ENCODE results near the gene BCAS3. TPM values are rescaled to one million over a fixed set of nuclear protein-coding genes. Genes with fewer than 3 reads are reported as not detected.

Gene BCAS3
- polyA plus RNA-seq, 4 donors: 17.7 to 31.6 (median 28.4) TPM

- no peak for DNase-seq (ENCODE audit: low read depth in 4 of 4, low spot score in 3 of 4)
Measured at GRCh38 chr17:61097781-61098180, 420.1 kb downstream of the BCAS3 start.

DNA sequence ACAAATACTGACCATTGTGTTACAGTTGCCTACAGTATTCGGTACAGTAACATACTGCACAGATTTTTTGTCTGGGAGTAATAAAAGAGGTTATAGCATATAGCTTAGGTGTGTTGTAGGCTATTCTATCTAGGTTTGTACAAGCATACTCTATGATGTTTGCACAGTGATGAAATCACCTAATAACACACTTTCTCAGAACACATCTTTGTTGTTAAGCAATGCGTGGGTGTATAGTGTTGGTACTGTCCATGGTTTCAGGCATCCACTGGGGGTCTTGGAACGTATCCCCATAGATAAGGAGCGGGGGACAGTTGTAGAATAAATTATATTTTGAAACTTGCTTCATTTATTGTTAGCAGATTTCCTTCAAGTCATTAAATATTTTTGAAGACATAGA lies 428.7 kb downstream of the BCAS3 start:
- no peak for DNase-seq (ENCODE audit: low read depth in 4 of 4, low spot score in 3 of 4)

DNA sequence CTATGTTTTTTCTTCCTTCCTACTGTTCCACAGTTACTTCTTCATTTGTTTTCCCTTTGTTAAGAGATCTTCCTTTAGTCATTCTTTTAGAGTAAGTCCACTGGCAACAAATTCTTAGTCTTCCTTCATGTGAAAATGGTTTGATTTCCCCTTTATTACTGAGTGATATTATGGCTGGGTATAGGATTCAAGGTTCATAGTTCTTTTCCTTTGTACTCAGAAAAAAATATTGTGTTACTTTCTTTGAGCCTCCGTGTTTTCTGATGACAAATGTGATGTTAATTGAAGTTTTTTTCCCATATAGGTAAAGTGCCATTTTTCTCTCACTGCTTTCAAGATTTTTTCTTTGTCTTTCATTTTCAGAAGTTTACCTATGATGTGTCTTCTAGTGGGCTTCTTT lies 438.9 kb downstream of the BCAS3 start:
- DNase-seq (ENCODE audit: low read depth in 4 of 4, low spot score in 3 of 4): no peak

DNA sequence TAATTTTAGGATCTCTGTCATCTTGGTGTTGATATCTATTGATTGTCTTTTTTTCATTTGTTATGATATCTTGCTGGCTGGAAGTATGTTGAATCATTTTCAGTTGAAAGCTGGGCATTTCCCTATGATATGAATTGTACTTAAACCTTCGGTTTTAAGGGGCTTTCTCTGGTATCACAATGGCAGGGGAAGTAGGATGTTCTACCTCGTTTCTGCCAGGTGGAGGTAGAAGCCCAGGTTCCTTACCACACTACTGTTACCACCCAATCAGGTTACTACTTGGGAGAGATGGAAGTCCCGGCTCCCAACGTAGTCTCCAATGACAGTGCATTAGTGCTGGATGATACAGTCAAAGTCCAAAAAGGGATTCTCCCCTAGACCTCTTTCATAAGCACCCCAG lies 440.3 kb downstream of the BCAS3 start:
- DNase-seq (ENCODE audit: low read depth in 4 of 4, low spot score in 3 of 4): no peak

- DNase-seq (ENCODE audit: low read depth in 4 of 4, low spot score in 3 of 4): no peak
Measured at GRCh38 chr17:61118871-61119270, 441.2 kb downstream of the BCAS3 start.

- no peak for DNase-seq (ENCODE audit: low read depth in 4 of 4, low spot score in 3 of 4)
Measured at GRCh38 chr17:61122326-61122913, 444.8 kb downstream of the BCAS3 start.

DNA sequence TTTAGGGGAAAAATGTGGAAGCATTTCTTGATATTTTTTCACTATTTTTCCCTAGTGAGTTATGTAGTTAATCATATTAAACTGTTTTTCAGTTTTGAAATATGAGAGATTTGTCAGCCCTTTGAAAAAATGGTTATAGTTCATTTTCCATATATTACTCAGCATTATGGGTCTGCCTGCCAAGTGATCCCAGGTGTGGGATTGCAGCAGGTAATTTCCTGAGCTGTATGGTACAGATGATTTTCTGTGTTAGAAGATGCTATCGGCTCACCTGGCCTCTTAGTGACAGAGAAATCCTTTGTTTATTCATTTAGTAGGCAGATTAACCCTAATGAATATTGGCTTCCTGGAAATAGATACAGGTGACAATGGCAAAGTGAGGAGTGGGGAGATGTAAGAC lies 446.9 kb downstream of the BCAS3 start:
- no peak for DNase-seq (ENCODE audit: low read depth in 4 of 4, low spot score in 3 of 4)

DNA sequence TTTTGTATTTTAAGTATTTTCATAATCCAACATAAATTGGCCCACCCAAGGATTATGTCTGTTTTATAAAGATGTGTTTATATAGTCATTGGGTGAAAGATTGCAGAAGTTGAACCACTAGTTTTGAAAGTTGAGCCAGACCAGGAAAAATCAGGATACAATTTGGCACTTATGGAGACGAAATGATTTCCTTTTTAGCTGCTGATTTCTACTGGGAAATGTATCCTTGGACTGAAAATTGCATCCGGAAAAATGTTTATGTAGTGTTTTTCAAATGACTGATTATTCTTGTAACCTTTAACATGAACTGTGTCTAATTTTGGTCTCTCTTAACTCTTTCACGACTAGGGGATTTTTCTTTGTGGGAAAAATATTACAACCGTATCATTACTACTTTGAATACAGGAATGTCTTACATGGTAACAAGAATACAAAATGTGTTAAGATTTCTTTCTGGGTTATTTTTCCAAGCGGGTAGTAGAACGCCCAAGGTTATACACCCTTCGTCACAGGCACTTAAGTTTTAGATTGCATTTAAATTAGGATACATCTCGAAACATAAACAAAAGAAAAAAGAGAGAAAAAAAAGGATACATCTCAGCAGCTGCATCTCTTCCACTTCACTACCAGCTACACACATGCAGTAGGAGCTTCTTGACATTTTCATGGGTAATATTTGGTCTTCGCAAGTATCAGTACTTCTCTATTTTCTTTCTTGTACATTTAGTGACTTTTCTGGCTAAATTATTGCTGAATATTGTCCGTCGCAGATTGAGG lies 449.0 kb downstream of the BCAS3 start:
- no peak for DNase-seq (ENCODE audit: low read depth in 4 of 4, low spot score in 3 of 4)

GRCh38 chr17:61127960-61128359 lies 450.3 kb downstream of the BCAS3 start:
- DNase-seq (ENCODE audit: low read depth in 4 of 4, low spot score in 3 of 4): no peak

DNA sequence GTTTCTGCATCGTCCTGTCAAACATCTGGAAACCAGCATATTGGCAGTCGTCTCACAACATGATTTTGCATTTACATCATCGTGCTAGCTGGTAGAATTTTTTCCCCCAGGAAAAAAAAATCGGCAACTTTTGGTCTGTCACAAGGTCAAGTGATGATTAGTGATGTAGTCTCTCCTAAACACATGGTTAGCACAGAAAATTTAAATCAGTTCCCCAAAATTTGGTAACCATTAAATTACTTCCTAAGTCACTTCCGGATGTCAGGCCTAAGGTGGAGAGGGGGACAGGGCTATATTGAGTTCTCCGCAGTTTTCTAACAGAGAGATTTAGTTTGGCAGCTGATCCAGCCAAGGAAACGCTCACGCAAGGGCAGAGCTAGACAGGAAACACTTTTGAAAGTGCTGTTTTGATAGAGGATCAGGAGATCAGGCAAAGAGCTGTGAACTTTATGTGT lies 451.0 kb downstream of the BCAS3 start:
- no peak for DNase-seq (ENCODE audit: low read depth in 4 of 4, low spot score in 3 of 4)

GRCh38 chr17:61129267-61130254 lies 451.9 kb downstream of the BCAS3 start:
- DNase-seq (ENCODE audit: low read depth in 4 of 4, low spot score in 3 of 4): no peak

DNA sequence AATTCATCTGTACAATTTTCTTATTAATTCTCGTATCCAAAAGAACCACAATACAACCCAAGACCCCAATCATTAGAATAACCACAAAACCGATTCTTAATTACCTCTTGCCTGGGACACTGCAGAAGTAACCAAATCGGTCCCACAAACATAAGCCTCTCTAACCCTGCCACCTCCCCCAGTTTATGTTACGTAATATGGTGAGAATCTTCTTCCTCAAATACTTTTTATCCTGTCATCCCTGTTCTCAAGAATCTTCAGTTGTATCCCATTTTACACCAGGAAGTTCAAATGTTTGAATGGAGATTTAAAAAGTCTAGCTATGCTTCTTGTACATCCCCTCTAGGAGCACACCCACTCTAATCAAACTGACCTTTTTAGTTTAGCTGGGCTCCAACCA lies 452.7 kb downstream of the BCAS3 start:
- no peak for DNase-seq (ENCODE audit: low read depth in 4 of 4, low spot score in 3 of 4)

DNA sequence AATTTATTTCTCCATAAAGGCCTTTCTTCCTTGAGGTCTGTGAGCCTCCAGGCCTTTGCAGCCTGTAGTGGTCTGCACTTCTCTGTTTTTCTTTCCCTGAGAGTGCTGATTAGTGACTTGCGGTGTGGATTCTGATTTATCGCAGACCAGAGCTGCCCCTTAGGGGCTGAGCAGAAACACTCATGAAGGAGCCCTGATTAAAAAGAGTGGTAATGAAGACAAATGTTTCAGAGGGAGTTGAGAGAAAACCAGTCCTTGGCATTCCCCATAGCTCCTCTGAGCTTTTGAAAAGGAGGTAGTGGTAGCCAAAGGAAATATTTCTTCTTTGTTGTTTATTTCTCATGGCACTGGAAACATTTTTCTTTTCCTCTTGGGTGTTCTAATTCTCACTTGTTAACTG lies 453.9 kb downstream of the BCAS3 start:
- peak in 1 of 4 donors; percentile 40 for DNase-seq (ENCODE audit: low read depth in 4 of 4, low spot score in 3 of 4)

DNA sequence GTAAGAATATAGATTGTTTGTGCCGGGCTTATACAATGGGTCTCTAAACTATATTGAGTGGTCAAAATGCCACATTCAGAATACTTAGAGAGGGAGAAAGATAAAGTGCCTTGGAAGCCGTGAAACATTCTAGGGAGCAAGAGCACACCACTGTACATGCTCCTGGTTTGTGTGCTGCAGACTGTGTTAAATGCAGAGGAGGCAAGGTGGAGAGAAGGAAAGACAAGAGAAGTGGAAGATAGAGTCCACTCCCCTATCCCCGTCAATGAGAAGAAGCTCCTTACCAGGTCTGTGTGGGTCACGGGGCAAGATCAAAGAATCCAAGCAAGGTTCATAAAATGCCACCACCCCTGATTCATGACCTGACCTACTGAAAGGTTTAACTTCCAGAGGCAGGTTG lies 454.9 kb downstream of the BCAS3 start:
- DNase-seq (ENCODE audit: low read depth in 4 of 4, low spot score in 3 of 4): no peak

DNA sequence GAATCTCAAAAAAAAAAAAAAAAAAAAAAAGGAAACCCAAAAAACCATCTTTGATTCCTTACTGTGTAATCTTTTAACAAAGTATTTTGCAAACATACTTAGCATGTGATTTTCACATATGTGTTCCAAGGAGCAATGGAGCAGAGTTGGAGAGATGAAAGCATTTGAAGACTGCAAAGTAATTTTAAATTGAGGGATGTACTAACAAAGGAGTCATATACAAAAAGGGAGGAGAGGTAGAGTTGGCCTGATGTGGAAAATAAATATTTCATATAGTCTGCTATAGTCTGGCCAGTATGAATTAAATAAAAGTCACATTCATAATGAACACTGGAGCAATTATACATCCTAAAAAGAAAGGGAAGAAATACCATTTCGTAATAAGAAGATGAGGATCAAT lies 456.2 kb downstream of the BCAS3 start:
- no peak for DNase-seq (ENCODE audit: low read depth in 4 of 4, low spot score in 3 of 4)

DNA sequence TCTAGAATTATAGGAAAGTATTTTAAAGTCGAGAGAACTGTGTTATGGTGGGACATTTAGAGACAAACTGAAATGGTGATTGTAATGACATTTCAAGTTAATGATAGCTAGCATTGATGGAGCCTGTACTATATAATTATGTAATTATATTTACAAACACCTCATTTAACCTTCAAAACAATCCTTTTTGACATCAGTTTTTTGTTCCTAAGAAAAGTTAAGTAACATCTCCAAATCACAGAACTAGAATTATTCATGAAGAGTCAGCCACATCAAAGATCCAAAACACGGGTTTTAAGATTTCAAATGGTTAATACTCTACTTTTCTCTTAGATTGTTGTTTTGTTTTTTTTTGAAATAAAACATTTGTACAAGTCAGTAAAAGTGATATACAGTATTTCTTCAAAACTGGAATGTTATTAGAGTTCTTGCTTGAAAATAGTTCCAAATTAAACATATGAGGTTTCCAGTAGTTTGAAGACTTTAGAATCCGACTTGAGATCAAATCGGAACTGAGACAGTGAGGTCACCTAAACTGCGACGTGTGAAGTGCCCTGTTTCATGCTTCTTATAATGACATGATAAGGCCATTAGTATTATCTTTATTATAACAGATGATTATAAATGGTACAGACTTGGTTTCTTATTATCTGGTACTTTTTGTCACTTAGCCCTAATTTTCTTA lies 457.0 kb downstream of the BCAS3 start:
- DNase-seq (ENCODE audit: low read depth in 4 of 4, low spot score in 3 of 4): no peak

GRCh38 chr17:61135782-61136181 lies 458.1 kb downstream of the BCAS3 start:
- no peak for DNase-seq (ENCODE audit: low read depth in 4 of 4, low spot score in 3 of 4)

GRCh38 chr17:61136296-61136695 lies 458.6 kb downstream of the BCAS3 start:
- no peak for DNase-seq (ENCODE audit: low read depth in 4 of 4, low spot score in 3 of 4)

DNA sequence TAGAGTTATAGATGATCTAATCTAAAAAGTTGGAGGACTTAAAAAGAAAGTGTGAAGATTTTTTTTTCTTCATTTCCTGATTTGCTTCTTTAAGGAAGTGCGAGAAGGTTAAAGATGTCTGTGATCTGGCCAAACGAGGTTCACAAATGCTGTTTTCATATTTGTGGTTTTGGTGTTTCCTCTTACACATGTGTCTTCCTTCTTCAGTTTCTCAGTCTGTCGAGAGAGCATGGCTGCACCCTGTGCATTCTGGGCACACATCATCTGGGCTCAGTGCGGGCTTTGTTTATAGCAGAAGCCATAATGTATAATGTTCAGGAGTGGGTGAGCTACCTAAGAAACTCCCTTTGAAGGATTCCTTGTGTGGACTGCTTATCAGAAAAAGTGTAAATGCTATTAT lies 461.6 kb downstream of the BCAS3 start:
- no peak for DNase-seq (ENCODE audit: low read depth in 4 of 4, low spot score in 3 of 4)

GRCh38 chr17:61140081-61140786 lies 462.6 kb downstream of the BCAS3 start:
- no peak for DNase-seq (ENCODE audit: low read depth in 4 of 4, low spot score in 3 of 4)

Measured in left renal pelvis (tissue), 4 donors.